Activated CD8-positive, alpha-beta memory T cell treated with anti-CD3 and anti-CD28 coated beads for 48 hours (primary cell): ENCODE data around the gene CIB4.

Experiments used
- DNase-seq, 3 experiments: peaks; one replicate each; pipeline ENCODE4 v3.0.0-alpha.2; 2020; ENCODE audit warnings: low read depth in 2 of 3, low spot score in 2 of 3

CIB4 gene

DNA sequence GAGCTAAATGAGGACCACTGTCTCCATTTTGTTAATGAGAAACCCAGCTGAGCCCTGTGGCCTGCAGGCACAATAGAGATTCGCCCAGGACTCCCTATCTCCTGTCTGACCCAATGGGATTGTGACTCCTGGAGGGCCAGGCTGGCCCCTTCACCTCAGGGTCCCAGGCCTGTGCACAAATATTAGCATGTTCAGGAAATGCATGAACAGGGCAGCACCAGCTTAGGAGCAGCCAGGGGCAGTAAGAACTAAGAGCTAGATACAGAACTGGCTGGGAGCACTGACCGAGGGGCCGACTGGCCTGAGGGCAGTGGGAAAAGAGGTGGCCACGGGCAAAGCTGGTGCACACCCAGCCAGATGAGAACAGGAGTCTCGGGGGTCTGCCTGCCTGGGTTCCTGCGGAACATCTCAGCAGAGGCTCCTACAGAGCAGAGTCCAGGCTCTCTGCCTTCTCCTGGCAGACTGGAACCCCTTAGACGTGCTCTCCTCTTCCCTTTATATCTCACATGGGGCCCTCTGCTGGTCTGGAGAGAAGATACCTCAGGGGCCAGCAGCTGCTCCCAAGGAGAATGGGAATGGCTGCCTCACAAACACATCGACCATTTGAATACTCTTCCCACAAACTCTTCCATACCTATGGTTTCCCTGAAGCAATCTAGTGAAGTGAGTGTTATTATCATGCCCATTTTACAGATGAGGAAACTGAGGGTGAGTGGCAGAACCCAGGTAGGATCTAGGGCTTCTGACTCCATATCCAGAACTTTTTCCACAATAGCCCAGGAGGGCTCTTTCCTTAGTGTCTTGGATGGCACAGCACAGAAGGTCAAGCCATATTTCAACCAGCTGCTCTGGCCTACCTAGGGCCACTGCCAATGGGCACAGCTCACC is 85.7 kb downstream of the CIB4 start:
- no peak for DNase-seq

DNA sequence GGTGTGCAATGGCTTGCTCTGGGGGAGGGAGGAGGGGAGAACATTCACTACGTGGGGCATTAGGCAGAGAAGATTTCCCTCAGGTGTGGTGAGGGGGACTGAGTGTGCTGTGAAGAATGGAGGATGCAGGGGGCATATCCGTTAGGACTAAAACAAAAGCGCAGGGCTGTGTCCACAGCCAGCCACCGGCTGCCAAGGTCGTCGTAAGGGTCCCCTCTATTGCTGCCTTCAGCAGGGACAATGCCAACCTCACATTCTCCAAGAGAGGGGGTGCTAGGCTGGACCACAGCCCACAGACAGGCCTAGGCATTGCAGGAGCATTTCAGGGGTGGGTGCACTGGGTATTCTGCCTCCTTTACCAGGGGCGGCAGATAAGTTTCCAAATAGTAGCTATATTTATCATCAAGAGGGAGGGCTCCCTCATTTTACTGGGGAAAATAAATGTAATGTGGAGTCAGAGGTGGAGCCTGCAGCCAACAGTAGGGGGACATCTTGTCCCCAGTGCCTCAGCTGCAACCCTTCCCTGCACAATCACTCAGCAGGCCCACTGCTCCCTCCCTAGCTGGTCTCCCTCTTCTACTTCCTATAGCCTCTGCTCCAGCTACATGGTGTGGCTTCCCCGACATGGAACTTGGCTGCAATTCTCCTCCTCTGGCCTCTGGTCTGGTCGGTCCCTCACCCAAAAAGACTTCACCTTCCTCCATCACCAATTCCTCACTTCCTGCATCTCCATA is 88.4 kb downstream of the CIB4 start:
- no peak for DNase-seq

DNA sequence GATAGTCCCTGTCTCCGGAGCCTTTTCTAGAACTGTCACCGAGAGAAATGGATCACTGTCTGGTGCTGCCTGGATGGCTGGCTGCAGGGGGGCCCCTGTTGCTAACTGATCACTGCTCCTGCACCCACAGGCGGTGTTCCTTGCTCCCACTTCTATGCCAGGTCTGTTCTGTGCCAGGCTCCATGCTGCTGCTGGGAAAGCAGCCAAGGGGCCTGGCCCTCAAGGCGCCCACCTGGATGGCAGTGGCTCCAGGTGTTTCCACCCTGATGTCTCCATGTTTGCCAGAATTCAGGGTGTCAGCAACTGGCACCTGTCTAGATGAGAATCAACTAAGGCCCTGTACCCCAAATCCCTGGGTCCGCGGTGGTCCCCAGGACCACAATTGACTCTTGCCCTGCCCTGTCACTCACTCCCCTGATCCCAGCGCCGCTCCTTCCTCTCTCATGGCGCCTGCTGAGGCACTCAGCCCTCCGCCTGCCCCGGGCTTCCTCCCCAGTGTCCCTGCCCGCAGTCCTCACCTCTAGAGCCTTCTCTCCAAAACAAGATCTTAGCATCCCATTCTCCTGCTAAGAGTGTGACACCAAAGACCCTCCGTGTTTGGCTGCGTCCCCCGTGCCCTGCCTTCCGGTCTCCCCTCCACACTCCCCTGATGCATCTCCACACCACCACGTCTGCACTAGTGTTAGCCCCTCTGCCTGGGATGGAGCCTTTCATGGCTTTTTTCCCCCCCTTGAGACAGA is 90.7 kb downstream of the CIB4 start:
- DNase-seq = no peak

DNA sequence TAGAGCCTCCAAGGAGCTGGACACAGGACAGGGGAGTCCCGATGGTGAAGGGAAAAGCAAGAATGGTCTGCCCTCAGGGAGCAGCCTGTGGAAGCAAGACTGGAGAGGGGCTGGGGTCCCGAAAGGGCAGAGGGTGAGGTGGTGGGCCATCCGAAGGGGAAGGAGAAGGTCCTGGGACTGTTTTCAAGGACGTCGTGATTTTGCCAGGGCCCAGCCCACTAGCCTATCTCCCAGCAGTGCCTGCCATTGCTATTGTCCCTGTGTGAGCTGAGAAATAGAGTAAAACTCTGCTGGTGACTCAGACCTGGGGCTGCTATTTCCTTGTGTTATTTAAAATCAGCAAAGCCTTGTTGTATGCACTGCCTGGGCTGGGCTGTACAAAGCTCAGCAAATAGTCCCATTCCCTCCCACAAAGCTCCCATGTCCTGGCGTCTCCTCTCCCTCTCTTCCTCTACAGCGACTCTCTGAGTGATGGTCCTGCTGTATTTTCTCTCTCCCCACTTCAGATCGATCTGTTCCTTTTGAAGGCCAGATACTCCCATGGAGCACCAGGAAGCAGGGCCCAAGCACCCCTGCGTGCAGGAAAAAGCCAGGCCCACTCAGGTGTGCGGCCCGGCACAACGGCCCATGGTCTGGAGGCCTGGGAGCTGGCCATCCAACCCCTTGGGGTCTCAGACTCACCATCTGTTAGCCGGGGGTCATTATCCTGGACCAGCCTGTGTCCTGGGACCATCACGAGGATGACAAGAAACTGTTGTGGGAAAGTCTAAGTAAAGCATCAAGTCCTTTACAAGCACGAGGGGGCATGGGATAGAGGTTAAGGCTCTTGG is 98.3 kb downstream of the CIB4 start:
- no peak for DNase-seq

DNA sequence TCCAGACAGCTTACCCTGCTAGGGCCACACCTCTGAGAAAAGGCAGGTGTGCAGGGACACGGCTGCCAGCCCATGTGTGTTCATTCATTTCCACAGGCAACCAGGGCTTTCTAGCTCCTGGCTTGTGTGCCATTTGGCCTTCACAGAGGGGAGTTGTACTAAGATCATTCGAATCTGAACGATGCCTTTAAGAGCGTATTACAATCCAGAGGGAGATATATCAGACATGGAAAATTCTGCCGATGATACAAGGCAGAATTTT is 99.0 kb downstream of the CIB4 start:
- DNase-seq = no peak

DNA sequence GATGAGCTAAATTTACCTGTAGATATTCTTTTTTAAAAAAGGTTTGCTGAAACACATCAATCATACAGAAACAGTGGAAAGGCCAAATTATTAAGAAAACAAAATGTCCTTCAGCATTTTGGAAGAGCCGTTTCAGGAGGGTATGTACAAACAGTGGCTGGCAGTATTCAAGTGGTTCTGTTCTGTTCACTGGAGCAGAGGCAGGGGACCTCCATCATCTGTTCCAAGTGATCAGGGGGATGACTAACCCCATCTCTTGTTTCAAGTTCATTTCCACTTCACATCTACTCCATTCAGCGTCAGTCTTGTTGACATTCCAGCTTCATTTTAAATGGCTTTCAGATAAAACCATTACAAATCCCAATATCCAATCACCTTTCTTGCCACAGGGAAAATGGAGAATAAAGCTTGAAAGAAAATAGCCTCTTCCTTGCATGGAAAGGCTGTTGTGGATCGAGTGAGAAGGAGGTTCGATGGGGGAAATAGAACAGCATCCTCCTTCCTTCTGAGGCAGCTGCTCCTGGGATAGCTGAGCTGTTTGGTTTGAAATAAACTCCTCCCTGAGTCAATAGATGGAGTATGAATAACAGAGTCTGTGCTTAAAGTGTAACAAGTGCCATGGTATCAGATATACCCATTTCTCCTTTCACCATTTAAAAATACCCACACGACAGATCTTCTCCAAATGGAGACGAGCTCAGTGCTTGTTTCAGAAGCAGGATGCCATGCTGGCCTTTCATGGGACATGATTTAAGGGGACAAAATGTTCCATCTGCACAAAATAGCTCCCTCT is 99.6 kb downstream of the CIB4 start:
- DNase-seq = no peak

DNA sequence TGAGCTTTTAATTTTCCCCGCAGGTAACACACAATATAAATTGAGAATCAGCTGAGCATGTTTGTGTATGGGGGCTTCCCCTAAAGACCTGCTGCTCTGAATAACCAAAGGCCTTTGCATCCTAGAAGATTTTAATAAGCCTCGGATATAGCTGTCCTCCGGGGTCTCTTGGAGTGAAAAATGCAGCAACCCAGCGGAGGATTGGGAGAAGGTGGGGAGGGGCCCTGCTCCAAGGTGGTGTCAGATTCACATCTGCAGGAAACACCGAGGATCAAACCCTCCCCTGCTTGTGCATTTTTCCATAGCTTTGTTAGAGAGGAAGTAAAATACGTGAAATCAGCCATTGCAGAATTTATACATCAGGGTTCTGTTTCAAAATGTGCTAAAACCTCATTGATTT is 100.2 kb downstream of the CIB4 start:
- no peak for DNase-seq

DNA sequence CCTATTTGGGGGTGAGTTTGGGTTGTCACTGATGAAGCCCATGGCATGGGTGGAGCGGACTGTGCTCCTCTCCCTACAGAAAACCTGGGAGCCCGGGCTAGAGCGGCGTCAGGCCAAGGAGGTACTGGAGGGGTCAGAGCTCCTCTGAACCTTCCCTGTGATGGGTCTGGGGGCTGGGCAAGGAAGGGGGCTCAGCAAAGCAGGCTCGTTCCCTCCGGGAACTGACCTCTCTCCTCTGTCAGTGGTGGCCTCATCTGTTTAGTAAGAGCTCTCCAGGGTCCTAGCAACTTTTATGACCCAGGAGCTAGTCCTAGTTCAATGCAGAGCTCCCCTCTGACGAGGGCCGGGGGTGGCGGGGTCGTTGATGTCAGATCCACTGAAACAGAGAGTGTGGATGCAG is 100.9 kb downstream of the CIB4 start:
- DNase-seq = no peak

DNA sequence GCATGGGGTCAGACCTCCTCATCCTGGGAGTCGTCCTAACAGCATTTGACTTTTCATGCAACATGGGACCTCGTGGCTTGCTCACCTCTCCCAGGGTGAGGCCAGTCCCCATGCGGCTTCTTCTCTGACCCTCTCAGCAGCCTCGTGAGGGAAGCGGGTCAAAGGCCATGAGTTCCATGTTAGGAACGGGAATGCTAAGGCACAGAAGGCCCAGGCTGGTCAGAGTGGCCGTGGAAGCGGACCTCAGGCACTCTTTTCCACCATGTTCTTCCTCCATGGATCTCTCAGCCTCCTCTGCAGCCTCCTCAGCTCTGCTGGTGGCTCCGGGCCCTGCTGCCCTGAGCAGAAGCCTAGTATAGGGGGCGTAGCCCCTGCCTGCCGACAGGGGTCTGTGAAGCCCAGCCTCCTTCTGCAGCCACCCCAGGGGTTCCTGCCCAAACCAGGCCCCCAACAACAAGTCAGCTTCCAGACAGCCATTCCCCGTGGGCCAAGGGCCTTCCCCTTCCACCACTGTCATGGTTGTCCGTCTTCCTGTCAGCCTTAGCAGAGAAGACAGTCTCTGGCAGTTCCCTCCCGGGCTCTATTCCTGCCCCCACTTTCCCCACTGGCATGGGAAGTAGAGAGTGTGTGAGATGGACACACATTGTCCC is 103.2 kb downstream of the CIB4 start:
- DNase-seq = no peak

DNA sequence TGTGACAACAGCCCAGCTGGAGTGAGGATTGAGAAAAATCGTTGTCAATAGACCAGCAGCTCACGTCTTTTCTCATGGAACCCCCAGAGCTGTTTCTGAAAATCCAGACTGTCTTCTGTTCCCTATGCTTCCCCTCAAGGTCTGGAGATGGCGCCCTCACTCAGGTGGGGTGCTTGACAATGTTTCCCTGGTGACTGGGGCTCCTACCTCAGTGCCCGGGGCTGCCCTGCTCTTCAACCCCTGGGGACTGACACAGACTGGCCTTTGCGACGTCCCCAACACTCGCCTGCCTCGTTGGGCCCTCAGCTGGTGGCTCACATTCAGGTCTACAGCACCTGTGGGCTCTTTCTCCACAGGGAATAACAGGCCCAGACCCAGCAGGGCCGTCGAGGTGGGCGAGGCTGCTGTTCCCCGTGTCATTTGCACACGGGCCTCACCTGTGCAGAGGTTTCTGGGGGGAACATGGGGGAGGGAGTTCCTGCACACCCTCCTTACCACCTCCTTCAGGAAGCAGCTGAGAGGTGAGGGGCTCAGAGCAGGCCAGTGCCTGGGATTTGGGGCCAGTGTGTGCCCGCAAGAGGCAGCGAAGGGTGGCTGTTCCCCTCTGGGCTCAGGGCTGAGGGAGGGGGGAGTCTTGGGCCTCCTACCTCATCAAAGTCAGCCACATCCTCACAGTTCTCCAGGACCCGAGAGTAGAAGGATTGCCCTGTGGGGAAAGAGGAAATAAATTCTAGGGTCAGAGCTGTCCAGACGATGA is 103.9 kb downstream of the CIB4 start:
- no peak for DNase-seq

DNA sequence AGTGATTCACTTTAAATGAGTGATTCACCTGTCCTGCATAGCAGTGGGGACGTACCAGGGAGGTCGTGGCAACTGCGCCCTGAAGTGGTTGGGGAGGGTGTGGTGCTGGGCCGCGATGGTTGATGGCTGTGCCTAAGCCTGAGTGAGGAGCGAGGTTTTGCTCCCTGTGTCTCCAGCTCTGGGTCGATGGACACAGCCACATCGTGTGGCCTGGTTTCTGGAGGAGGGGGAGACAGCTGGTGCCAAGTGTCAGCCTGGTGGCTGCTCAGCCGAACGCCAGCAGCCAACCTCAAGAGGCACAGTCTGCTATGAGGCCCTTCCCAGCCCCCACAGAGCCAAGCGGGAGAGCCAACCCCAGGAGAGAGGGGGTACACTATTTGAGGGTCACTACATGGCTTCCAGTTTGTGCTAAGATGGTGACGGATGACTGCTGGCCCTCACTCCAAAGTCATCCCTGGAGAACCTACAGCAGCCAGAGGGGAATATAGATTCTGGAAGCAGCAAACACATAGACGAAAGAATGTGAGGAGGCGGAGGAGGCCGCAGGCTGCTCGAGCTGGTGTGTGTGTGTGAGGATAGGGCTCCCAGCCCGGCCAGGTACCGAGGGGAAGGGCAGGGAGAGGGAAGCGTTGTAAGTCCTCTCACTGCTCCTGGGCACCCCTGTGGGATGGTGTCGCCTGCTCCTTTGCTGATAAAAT is 104.6 kb downstream of the CIB4 start:
- DNase-seq = no peak

DNA sequence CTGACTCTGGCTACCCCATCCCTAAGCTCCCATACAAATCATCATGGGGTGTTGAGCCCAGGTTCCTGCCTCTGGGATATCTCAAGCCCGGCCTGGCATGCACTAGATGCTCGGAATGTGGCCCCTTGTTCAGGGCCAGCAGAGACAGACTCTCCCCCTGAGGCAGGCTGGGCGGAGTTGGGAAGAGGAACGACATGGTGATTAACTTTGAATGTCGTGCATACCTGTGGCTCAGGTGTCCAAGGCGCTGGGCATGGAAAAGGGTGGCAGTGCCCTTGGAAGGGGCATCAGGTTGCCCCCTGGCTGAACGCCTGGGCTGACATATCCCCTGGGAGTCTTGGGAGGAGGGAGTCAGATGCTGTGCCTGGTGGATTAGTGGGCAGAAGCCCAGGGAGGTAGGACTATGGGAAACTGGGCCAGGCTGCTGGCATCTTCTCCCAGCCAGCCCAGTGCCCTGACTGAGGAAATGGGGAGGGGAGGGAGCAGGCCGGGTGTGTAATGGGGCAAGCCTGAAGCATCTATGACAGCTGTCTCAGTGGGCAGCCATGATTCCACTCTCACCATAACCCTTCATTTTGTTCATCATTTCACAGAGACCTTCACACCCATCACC is 105.4 kb downstream of the CIB4 start:
- no peak for DNase-seq

DNA sequence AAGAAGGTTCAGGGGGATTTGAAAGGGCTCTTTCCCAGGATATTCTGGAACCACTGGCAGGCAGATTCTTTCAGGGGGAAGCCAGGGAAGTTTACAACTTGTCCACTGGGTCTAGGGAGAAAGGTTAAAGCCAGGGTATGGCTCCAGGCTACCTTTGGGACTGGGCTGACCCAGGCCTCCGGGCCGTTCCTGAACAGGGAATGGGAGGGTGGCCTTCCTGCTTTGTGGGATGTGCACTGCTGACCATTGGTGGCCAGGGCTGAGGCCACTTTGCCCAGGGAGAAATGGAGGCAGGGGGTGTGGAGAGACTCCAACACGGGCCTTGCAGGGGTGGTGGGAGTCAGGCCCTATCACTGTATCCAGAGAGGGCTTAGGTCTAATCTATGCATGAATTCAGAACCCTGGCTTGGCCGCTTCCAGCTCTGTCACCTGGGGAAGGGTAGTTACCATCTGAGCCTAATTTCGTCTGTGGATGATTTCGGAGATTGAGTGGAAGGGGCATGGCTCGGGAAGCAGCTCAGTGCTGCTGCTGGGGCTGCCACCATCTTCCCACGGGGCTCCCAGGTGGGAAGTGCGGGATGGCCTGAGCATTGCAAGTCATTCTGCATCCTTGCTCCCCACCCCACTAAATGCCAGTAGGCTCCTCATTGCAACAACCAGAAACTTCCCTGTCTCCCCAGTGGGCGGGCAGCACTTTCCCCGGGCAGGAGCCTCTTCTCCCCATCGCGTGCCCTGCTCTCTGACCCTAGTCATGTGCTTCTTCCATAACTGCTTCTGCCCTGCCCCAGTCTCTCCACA is 106.1 kb downstream of the CIB4 start:
- DNase-seq = no peak

DNA sequence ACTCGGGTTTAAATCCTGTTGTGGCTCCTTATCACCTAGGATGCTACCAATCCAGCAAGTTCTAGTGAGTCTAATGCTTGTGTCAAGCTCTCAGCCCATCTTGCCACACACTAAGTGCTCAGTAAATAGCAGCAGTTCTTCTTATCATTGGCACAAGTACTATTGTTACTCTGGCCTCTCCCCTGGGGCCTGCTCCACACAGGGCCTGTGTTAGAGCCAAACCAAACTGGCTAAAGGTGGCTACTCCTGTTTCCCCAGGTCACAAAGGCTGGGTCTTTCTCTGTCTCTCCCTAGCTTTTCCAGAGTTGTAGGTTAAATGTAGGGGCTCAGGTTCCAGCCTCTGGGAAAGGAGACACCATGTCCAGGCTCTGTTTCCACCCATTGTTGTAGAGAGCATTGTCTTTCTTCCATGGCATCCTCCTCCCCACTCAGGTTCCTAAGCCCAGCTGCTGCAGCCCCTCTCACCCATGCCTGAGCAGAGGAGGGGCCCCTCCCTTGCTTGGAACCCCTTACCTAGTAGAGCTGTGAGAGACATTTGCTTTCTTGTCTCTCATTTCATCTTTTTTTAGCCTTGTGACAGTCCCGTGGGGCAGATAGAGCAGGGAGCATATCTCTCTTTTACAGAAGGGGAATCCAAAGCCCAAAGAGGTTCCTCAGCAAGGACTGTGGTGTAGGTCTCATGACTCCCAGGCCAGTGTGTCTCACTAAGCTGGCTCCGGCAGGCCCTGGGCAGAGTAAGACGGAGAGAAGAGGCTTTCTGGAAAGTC is 106.9 kb downstream of the CIB4 start:
- no peak for DNase-seq

DNA sequence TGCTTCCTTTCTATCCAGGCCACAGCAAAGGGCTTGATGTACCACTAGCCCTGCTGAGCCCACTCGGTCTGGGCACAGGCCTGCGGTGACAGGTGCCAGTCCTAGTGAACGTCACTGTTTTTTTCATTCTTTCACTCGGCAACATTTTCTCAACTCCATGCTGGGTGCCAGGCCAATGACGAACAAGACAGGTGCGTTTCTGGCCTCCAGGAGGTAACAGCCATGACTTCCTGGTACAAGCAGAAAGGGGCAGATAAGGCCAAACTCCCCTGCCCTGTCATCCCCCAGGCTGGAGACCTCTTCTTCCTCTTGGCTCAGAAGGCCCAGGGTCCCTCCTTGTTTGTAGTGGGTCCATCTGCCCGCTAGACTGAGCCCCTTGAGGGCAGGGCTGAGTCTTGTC is 107.5 kb downstream of the CIB4 start:
- DNase-seq = no peak
